Measurements from ENCODE around the gene MAP3K2. TPM values are rescaled to one million over a fixed set of nuclear protein-coding genes. Genes with fewer than 3 reads are reported as not detected.
"Not testable (repeated sequence)": the region's sequence is repeated elsewhere in the genome, so short reads cannot be mapped to it uniquely, and the experiment has no call there.

The MAP3K2 gene
- total RNA-seq, 2 experiments from 2014 or later: 33.4 to 34.9 TPM

DNA sequence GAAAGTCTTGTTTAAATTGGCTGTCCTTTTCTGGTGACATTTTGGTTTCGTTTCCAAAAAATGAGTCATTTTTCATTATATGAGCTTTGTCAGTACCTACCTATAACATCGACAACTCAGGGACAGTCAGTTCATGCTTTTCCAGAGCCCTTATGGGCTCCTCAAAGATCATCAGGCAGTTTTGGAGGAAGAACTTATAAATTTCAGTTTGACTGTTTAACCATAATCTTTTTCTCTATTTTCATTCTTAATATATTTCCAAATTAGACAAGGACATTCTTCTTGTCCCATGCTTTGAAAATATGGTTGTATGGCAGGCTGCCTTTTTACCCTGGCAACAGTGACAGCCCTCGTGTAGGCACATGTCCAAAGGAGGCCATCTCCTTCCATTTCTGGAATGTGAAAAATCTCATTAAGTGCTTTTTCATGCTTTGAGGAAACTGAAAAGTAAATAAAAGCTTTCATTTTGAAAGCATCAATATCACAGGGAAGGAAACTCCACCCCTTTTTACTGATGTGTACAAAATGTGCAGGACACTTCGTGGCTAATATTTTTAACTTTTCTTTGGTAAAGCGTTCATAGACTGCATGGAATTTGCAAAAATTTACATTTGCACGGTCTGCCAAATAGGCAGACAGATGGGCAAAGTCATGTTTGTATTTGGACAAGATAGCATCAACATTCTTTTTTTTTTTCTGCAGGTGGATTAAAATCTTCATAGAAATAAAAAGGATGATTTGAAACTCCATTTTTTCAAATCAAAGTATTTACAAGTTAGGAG, 23.3 kb upstream of the MAP3K2 start:
- peak overlapping the region; percentile 87 for H3K27ac Mint-ChIP-seq
- peak overlapping the region; percentile 37 for H3K4me3 Mint-ChIP-seq
- CTCF ChIA-PET: interaction anchor here (0.6 to 1.0 kb wide), 4 partner anchors 22 to 302 kb away, joined by 3 to 4 read pairs (median 3); no protein-coding TSS in a partner anchor
- no peak for DNase-seq
- POLR2A ChIA-PET: interaction anchor here (1.4 to 2.0 kb wide), 2 partner anchors 9 to 22 kb away, joined by 4 to 21 read pairs; partner anchors contain the start of gene MAP3K2
- H3K4me1 Mint-ChIP-seq (ENCODE audit: low read depth): peaks cover 39% of the 10 kb centered on the region
- peaks cover 5% of the 10 kb centered on the region for H3K9me3 Mint-ChIP-seq
- no peaks in the 10 kb centered on the region for H3K36me3 Mint-ChIP-seq
- H3K27me3 Mint-ChIP-seq: peaks cover 10% of the 10 kb centered on the region
- intact Hi-C loops (cut with micrococcal nuclease): loop anchor here (1.0 to 2.0 kb wide), 3 partner anchors 23 to 184 kb away; no protein-coding TSS in a partner anchor

DNA sequence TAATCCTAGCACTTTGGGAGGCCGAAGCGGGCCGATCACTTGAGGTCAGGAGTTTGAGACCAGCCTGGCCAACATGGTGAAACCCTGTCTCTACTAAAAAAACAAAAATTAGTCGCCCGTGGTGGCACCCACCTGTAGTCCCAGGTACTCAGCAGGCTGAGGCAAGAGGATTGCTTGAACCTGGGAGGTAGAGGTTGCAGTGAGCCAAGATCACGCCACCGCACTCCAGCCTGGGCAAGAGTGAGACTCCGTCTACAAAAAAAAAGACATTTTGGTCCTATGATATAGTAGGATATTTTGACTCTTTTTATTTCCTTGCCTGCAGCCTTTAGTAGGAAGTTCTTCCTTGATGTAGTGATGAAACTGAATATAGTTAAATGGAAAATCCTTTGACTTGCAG, 21.9 kb upstream of the MAP3K2 start:
- H3K9me3 Mint-ChIP-seq: not testable (repeated sequence)
- POLR2A ChIA-PET: interaction anchor here (2.0 kb wide), 1 partner anchor 21 kb away, joined by 21 read pairs; the partner anchor contains the start of gene MAP3K2
- intact Hi-C loops (cut with micrococcal nuclease): loop anchor here (1.0 to 2.0 kb wide), 3 partner anchors 21 to 183 kb away; no protein-coding TSS in a partner anchor

DNA sequence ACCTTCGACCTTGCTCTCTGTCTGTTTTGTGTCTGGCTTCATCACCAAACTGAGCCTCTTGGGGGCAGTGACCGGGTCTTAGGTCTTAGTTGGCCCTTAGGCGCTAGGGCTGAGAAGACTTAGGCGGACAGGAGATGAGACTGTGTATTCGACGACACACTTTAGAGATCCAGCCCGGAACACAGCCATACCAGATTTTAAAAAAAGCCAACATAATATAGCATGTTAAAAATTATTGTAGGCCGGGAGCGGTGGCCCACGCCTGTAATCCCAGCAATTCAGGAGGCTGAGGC, 21.0 kb upstream of the MAP3K2 start:
- Mint-ChIP-seq H3K27me3 (peaks cover 5% of the 10 kb centered on the region), H3K9me3 (peaks cover 5% of the 10 kb centered on the region), H3K4me1 (ENCODE audit: low read depth) (peaks cover 34% of the 10 kb centered on the region), H3K36me3 (no peaks in the 10 kb centered on the region), H3K27ac (no peak overlapping the region), H3K4me3 (peak overlapping the region; percentile 23)
- POLR2A ChIA-PET: interaction anchor here (1.9 kb wide), 1 partner anchor 20 kb away, joined by 6 read pairs; the partner anchor contains the start of gene MAP3K2
- intact Hi-C loops (cut with micrococcal nuclease): no loop called here
- CTCF ChIA-PET: no interaction called here
- no peak for DNase-seq

More for the DNA sequence above, 21.9 kb upstream of the MAP3K2 start:
- H3K27ac Mint-ChIP-seq, DNase-seq, H3K4me3 Mint-ChIP-seq, H3K36me3 Mint-ChIP-seq, H3K27me3 Mint-ChIP-seq, CTCF ChIA-PET: not testable (repeated sequence)
- peaks cover 36% of the 10 kb centered on the region for H3K4me1 Mint-ChIP-seq (ENCODE audit: low read depth)

DNA sequence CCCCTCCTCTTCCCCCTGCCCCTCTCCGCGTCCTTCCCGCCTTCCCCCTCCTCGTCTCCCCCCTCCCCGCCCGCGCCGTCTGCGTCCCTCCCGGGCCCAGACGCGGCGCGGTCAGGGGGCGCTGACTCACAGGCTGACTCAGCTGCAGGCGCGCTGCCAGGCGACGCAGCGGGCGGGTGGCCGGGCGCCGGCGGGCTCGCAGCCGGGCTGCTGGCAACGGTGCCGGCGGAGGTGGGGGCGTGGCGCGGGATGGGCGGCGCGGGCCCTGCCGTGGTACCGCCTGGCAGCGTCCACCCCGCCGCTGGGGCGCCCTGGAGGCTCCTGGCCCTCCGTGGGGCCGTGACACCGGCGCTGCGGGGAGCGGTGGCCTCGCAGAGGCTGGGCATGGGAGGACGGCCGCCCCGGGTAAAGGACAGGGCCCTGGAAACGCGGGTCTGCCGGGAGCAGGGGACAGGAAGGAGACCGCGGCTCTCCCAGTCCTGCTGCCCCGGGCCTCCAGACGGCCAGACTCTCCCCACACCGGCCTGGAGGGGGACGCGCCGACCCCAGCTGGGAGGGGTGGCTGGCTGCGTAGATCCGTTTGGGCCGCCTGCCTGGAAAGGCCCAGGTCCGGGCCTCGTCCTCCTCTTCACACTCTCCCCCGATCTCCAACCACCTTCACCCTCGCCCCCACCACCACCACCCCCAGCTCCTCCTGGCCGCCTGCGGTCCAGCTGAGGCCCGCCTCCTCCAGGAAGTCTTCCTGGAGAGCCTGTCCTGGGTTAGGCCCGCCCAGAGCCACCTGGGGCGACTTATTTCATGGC, 20.4 kb upstream of the MAP3K2 start:
- no peaks in the 10 kb centered on the region for H3K36me3 Mint-ChIP-seq
- intact Hi-C loops (cut with micrococcal nuclease): no loop called here

DNA sequence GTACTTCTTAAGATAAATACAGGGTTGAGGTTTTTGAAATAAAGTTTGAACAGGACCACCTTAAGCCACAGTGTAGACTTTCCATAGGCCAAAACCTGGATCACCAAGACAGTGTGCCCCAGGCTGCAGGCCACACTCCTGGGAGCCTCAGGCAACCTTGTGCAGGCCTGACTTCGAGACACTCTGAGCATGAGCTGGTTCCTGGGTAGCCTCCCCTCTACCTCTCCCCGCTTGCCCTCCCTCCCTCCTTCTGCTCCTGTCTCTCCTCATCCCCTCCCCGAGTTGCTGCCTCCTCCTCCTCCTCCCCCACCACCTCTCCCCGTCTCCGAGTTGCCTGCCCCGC, 19.9 kb upstream of the MAP3K2 start:
- Mint-ChIP-seq H3K36me3 (no peaks in the 10 kb centered on the region), H3K4me1 (ENCODE audit: low read depth) (peaks cover 31% of the 10 kb centered on the region), H3K9me3 (no peaks in the 10 kb centered on the region), H3K27ac (no peak overlapping the region), H3K27me3 (peaks cover 6% of the 10 kb centered on the region), H3K4me3 (peak overlapping the region; percentile 26)
- ChIA-PET CTCF (interaction anchor here (0.7 to 1.1 kb wide), 2 partner anchors 9 to 72 kb away, joined by 3 read pairs; no protein-coding TSS in a partner anchor), POLR2A (interaction anchor here (1.9 kb wide), 1 partner anchor 19 kb away, joined by 6 read pairs; the partner anchor contains the start of gene MAP3K2)
- intact Hi-C loops (cut with micrococcal nuclease): no loop called here
- DNase-seq: no peak

More for the DNA sequence above, 20.4 kb upstream of the MAP3K2 start:
- peak; percentile 93 for DNase-seq
- H3K4me1 Mint-ChIP-seq (ENCODE audit: low read depth): peaks cover 31% of the 10 kb centered on the region
- H3K4me3 Mint-ChIP-seq: peak overlapping the region; percentile 26
- peaks cover 3% of the 10 kb centered on the region for H3K27me3 Mint-ChIP-seq
- CTCF ChIA-PET: interaction anchor here (0.7 to 1.1 kb wide), 2 partner anchors 8 to 71 kb away, joined by 3 read pairs; no protein-coding TSS in a partner anchor
- no peak overlapping the region for H3K27ac Mint-ChIP-seq
- POLR2A ChIA-PET: interaction anchor here (1.9 kb wide), 1 partner anchor 20 kb away, joined by 6 read pairs; the partner anchor contains the start of gene MAP3K2
- peaks cover 3% of the 10 kb centered on the region for H3K9me3 Mint-ChIP-seq

DNA sequence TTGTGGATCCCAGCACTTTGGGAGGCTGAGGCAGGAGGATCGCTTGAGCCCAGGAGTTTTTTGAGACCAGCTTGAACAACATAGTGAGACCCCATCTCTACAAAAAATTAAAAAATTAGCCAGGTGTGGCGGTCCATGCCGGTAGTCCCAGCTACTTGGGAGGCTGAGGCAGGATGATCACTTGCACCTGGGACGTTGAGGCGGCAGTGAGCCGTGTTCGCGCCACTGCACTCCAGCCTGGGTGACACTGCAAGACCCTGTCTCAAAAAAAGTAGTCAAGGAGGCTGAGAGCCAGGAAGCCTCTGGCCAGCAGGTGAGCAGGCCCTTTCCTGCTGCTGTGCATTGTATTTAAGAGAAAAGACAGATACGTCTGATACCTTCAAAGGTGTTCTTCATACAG, 19.3 kb upstream of the MAP3K2 start:
- H3K4me3 Mint-ChIP-seq: no peak overlapping the region
- peaks cover 36% of the 10 kb centered on the region for H3K4me1 Mint-ChIP-seq (ENCODE audit: low read depth)
- ChIA-PET CTCF (no interaction called here), POLR2A (interaction anchor here (1.9 kb wide), 1 partner anchor 19 kb away, joined by 6 read pairs; the partner anchor contains the start of gene MAP3K2)
- H3K36me3 Mint-ChIP-seq: no peaks in the 10 kb centered on the region
- no peak for DNase-seq
- peaks cover 6% of the 10 kb centered on the region for H3K27me3 Mint-ChIP-seq
- no peaks in the 10 kb centered on the region for H3K9me3 Mint-ChIP-seq
- intact Hi-C loops (cut with micrococcal nuclease): no loop called here
- H3K27ac Mint-ChIP-seq: no peak overlapping the region

DNA sequence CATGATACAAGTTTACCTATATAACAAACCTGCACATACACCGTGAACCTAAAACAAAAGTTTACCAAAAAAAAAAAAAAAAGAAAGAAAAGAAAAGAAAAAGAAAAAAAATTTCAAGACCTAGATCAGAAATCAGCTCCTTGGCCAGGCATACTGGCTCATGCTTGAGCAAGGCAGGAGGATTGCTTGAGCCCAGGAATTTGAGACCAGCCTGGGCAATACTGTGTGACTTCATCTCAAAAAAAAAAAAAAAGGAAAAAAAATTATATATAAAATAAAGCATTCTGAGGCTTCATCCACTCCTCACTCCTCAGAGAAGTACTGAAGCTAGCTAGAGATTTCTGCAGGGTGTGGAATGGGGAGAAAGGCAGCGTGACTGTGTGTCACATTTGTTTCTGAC, 18.7 kb upstream of the MAP3K2 start:
- intact Hi-C loops (cut with micrococcal nuclease): no loop called here
- H3K9me3 Mint-ChIP-seq: no peaks in the 10 kb centered on the region
- peaks cover 35% of the 10 kb centered on the region for H3K4me1 Mint-ChIP-seq (ENCODE audit: low read depth)
- no peak overlapping the region for H3K27ac Mint-ChIP-seq
- ChIA-PET POLR2A (no interaction called here), CTCF (no interaction called here)
- H3K36me3 Mint-ChIP-seq: no peaks in the 10 kb centered on the region
- H3K4me3 Mint-ChIP-seq: no peak overlapping the region
- no peak for DNase-seq
- H3K27me3 Mint-ChIP-seq: peaks cover 6% of the 10 kb centered on the region

DNA sequence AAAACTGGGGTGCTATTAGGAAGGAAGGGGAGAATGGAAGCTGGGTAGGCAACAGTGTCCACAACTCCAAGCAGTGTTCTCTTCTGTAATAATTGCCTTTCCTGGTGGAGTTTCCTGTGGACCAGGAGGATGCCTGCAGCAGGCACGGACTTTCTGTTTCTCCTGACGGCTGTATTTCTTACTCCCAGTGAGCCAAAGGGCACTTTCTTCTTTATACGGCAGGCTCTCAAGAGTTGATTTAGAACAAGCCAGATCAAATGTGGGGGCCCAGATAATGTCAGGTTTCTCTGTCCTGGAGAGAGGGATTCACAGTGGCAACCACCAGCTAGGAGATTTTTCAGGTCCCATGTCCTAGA, 17.5 kb upstream of the MAP3K2 start:
- no peaks in the 10 kb centered on the region for H3K36me3 Mint-ChIP-seq
- CTCF ChIA-PET: no interaction called here
- peaks cover 27% of the 10 kb centered on the region for H3K4me1 Mint-ChIP-seq (ENCODE audit: low read depth)
- intact Hi-C loops (cut with micrococcal nuclease): no loop called here
- H3K27ac Mint-ChIP-seq: no peak overlapping the region
- no peak overlapping the region for H3K4me3 Mint-ChIP-seq
- DNase-seq: no peak
- POLR2A ChIA-PET: no interaction called here
- H3K9me3 Mint-ChIP-seq: no peaks in the 10 kb centered on the region
- peaks cover 6% of the 10 kb centered on the region for H3K27me3 Mint-ChIP-seq

DNA sequence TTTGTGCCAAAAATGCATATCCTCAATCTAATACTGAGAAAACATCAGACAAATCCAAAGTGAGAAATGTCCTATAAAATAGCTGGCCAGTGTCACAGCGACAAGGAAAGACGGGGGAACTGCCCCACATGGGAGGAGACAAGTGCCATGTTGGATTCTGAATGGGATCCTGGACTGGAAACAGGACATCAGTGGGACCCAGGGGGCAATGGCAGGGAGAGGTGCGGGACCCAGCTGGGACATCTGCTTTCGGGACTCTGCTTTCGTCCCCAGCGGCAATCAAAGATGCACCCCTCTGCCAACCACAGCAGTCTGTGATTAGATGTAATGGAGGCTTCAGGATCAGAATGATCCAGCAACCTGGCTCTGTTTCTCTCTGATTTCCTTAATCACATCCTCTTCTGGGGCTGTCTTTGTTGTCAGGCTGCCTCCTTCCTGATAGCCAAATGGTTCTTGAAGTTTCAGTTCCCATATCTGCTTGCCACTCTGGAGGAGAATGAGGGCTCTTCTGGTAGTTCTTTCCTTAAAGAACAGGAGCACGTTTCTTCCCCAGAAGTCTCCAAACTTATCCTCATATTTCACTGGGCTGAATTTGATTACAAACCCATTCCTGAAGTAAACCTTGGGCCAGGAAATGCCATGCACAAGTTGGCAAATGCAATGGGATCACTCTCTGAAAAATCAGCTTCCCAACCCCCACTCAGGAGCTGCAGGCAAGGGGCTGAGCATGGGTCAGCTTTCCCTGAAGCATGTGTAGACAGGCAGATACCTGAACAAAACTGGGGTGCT, 16.9 kb upstream of the MAP3K2 start:
- intact Hi-C loops (cut with micrococcal nuclease): no loop called here
- H3K9me3 Mint-ChIP-seq: no peaks in the 10 kb centered on the region
- CTCF ChIA-PET: interaction anchor here (0.6 kb wide), 1 partner anchor 775 kb away, joined by 4 read pairs; no protein-coding TSS in a partner anchor

DNA sequence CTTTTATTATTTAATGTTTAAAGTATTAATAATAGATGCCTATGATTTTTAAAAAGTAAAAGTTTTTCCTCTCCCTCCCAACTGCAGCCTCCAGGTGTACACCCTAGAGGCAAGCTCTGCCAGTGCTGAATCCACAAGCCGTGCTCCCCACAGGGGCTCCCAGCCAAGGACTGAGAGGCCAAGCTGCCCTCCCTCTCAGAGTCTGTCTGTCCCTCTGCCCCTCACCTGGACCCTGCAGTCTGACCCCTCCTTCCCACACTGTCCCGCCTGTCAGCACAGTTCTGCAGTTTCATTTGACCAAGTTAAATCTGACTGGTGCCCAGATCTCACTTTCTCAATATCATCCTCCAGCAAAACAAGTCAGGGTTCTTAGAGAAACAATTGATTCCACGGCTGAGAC, 15.7 kb upstream of the MAP3K2 start:
- Mint-ChIP-seq H3K4me1 (ENCODE audit: low read depth) (peaks cover 18% of the 10 kb centered on the region), H3K27me3 (peaks cover 6% of the 10 kb centered on the region), H3K4me3 (no peak overlapping the region), H3K27ac (no peak overlapping the region), H3K36me3 (no peaks in the 10 kb centered on the region), H3K9me3 (no peaks in the 10 kb centered on the region)
- CTCF ChIA-PET: no interaction called here
- DNase-seq: no peak
- POLR2A ChIA-PET: no interaction called here
- intact Hi-C loops (cut with micrococcal nuclease): no loop called here

More for the DNA sequence above, 16.9 kb upstream of the MAP3K2 start:
- POLR2A ChIA-PET: no interaction called here
- no peak overlapping the region for H3K4me3 Mint-ChIP-seq
- no peak overlapping the region for H3K27ac Mint-ChIP-seq
- H3K36me3 Mint-ChIP-seq: no peaks in the 10 kb centered on the region
- peaks cover 6% of the 10 kb centered on the region for H3K27me3 Mint-ChIP-seq
- H3K4me1 Mint-ChIP-seq (ENCODE audit: low read depth): peaks cover 22% of the 10 kb centered on the region
- DNase-seq: no peak

DNA sequence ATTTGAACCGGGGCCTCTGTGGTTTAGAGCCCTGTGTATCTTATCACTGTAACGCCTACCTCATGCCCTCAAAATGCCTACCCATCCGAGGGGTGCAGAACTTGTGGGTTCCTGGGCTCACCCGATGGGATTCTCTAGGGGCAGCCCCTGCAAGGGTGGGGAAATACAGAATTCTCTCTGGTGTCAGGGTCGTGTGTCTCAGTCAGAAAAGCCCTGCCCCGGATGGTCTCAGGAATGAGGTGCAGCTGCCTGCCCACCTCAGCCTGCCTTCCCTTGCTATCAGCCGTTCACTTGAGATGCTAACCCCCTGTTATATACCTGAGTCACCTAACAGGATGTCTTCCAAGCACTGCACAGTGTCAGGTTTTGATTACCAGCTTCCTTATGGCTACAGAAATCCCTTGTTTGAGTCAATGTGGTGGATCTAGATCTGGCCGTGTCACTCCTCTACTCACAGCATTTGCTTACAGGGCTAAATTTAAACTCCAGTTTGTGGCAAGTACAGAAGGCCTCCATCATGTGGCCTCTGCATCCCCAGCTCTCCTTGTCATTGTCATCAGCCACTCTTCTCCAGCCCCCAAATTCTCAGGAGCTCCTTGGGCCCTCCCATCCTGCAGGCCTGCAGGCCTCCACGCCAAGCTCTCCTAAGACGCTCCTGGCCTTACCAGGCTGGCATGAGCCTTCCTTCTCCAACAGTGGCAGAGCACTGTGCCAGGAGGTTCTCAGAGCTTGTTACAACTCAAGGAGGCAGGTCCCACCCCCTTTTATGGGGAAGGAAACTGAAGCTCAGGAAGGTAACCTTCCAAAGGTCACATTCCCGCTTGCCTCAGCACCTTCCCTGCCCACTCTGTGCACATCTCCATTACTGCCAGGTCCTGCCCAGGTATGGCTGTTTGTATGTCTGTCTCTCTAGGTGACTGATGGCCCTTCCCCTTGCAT, 14.3 kb upstream of the MAP3K2 start:
- CTCF ChIA-PET: interaction anchor here (1.2 kb wide), 1 partner anchor 14 kb away, joined by 10 read pairs; no protein-coding TSS in a partner anchor
- Mint-ChIP-seq H3K4me3 (no peak overlapping the region), H3K9me3 (no peaks in the 10 kb centered on the region), H3K36me3 (no peaks in the 10 kb centered on the region), H3K27ac (no peak overlapping the region), H3K27me3 (peaks cover 8% of the 10 kb centered on the region), H3K4me1 (ENCODE audit: low read depth) (peaks cover 21% of the 10 kb centered on the region)
- POLR2A ChIA-PET: interaction anchor here (1.1 to 1.4 kb wide), 2 partner anchors 9 to 63 kb away, joined by 4 to 5 read pairs; no protein-coding TSS in a partner anchor
- intact Hi-C loops (cut with micrococcal nuclease): no loop called here
- DNase-seq: peak; percentile 31
